ENCODE measurements around the gene DNER. TPM values are rescaled to one million over a fixed set of nuclear protein-coding genes. Genes with fewer than 3 reads are reported as not detected.
A peak's percentile ranks its signal among the peaks of the same experiment; 100 is the strongest.

DNER gene
- total RNA-seq, 1 donor from 2014 or later: 1.8 TPM

- DNase-seq (ENCODE audit: low read depth): peak; percentile 25
- Histone ChIP-seq H3K4me3 (ENCODE audit: low read depth, low read length) (no peak overlapping the region), H3K36me3 (ENCODE audit: control insufficient read depth, insufficient read depth, low read length) (no peaks in the 10 kb centered on the region), H3K27me3 (ENCODE audit: control insufficient read depth, insufficient read depth, low read length) (no peaks in the 10 kb centered on the region)
- no peak for TF ChIP-seq CTCF (IDR thresholded peaks at IDR 0.05; ENCODE audit: insufficient read depth, low read length, severe bottlenecking)
- no peak for FAIRE-seq
Measured at GRCh38 chr2:229445501-229446211, 268.7 kb downstream of the DNER start.

GRCh38 chr2:229445019-229445418 is 269.3 kb downstream of the DNER start:
- no peak overlapping the region for H3K4me3 ChIP-seq (ENCODE audit: low read depth, low read length)
- peak; percentile 33 for TF ChIP-seq CTCF (IDR thresholded peaks at IDR 0.05; ENCODE audit: insufficient read depth, low read length, severe bottlenecking)
- H3K27me3 ChIP-seq (ENCODE audit: control insufficient read depth, insufficient read depth, low read length): no peaks in the 10 kb centered on the region
- peak; percentile 98 for DNase-seq (ENCODE audit: low read depth)
- FAIRE-seq: peak; percentile 96
- H3K36me3 ChIP-seq (ENCODE audit: control insufficient read depth, insufficient read depth, low read length): no peaks in the 10 kb centered on the region

- DNase-seq (ENCODE audit: low read depth) (no peak), FAIRE-seq (no peak)
- Histone ChIP-seq H3K36me3 (ENCODE audit: control insufficient read depth, insufficient read depth, low read length) (no peaks in the 10 kb centered on the region), H3K27me3 (ENCODE audit: control insufficient read depth, insufficient read depth, low read length) (no peaks in the 10 kb centered on the region), H3K4me3 (ENCODE audit: low read depth, low read length) (no peak overlapping the region)
- TF ChIP-seq CTCF (IDR thresholded peaks at IDR 0.05; ENCODE audit: insufficient read depth, low read length, severe bottlenecking): no peak
Measured at GRCh38 chr2:229443546-229444268, 270.6 kb downstream of the DNER start.

GRCh38 chr2:229443141-229443540 is 271.2 kb downstream of the DNER start:
- no peak for FAIRE-seq

GRCh38 chr2:229438430-229439159 is 275.8 kb downstream of the DNER start:
- Histone ChIP-seq H3K36me3 (ENCODE audit: control insufficient read depth, insufficient read depth, low read length) (no peaks in the 10 kb centered on the region), H3K27me3 (ENCODE audit: control insufficient read depth, insufficient read depth, low read length) (no peaks in the 10 kb centered on the region), H3K4me3 (ENCODE audit: low read depth, low read length) (no peak overlapping the region)
- FAIRE-seq (no peak), DNase-seq (ENCODE audit: low read depth) (no peak)
- no peak for TF ChIP-seq CTCF (IDR thresholded peaks at IDR 0.05; ENCODE audit: insufficient read depth, low read length, severe bottlenecking)

More at GRCh38 chr2:229443141-229443540, 271.2 kb downstream of the DNER start:
- Histone ChIP-seq H3K27me3 (ENCODE audit: control insufficient read depth, insufficient read depth, low read length) (no peaks in the 10 kb centered on the region), H3K36me3 (ENCODE audit: control insufficient read depth, insufficient read depth, low read length) (no peaks in the 10 kb centered on the region), H3K4me3 (ENCODE audit: low read depth, low read length) (no peak overlapping the region)
- no peak for DNase-seq (ENCODE audit: low read depth)
- TF ChIP-seq CTCF (IDR thresholded peaks at IDR 0.05; ENCODE audit: insufficient read depth, low read length, severe bottlenecking): no peak

All from bronchial epithelial cell (primary cell).